HG02678 (cell line): Measurements from ENCODE around the gene ZNF507.
"Not testable (repeated sequence)": the region's sequence is repeated elsewhere in the genome, so short reads cannot be mapped to it uniquely, and the experiment has no call there.

Experiments used
- ATAC-seq: cut with Tn5 transposase; IDR thresholded peaks from one replicate; pipeline ENCODE4 v1.9.1; 2021; ENCODE audit warnings: mild to moderate bottlenecking, moderate library complexity; ENCODE audit not compliant: unreplicated experiment

The ZNF507 gene

GRCh38 chr19:32367063-32367462 is 21.7 kb downstream of the ZNF507 start:
- ATAC-seq = no peak

GRCh38 chr19:32367948-32368536 is 22.6 kb downstream of the ZNF507 start:
- ATAC-seq = no peak

GRCh38 chr19:32368787-32369186 is 23.4 kb downstream of the ZNF507 start:
- ATAC-seq = no peak

GRCh38 chr19:32372726-32373517 is 27.5 kb downstream of the ZNF507 start:
- ATAC-seq = no peak

GRCh38 chr19:32373585-32374295 is 28.3 kb downstream of the ZNF507 start:
- no peak for ATAC-seq

- ATAC-seq = not testable (repeated sequence)
These were observed 29.0 kb downstream of the ZNF507 start for GRCh38 chr19:32374362-32374761.

GRCh38 chr19:32377088-32377487 is 31.7 kb downstream of the ZNF507 start:
- not testable (repeated sequence) for ATAC-seq

- ATAC-seq = no peak
These were observed 34.9 kb downstream of the ZNF507 start for GRCh38 chr19:32380269-32380668.

GRCh38 chr19:32387701-32388392 is 42.4 kb downstream of the ZNF507 start:
- ATAC-seq = no peak

- no peak for ATAC-seq
These were observed 43.0 kb downstream of the ZNF507 start for GRCh38 chr19:32388393-32388855.

- ATAC-seq = no peak
These were observed 47.5 kb downstream of the ZNF507 start for GRCh38 chr19:32392901-32393300.

- no peak for ATAC-seq
These were observed 50.7 kb downstream of the ZNF507 start for GRCh38 chr19:32396046-32396652.

GRCh38 chr19:32397671-32398101 is 52.3 kb downstream of the ZNF507 start:
- no peak for ATAC-seq

GRCh38 chr19:32401992-32402391 is 56.6 kb downstream of the ZNF507 start:
- no peak for ATAC-seq

GRCh38 chr19:32403291-32403995 is 58.0 kb downstream of the ZNF507 start:
- no peak for ATAC-seq

GRCh38 chr19:32404213-32404932 is 59.0 kb downstream of the ZNF507 start:
- ATAC-seq = no peak

GRCh38 chr19:32404933-32405430 is 59.6 kb downstream of the ZNF507 start:
- peak; percentile 3 for ATAC-seq

GRCh38 chr19:32405431-32406160 is 60.2 kb downstream of the ZNF507 start, which contains the start of gene DPY19L3:
Gene DPY19L3 (plus strand): TSS chr19:32405770. CDS start chr19:32408254, 2,484 bp downstream.
- peak; percentile 97 for ATAC-seq
